Heart right ventricle (tissue), 16 donors: ENCODE measurements around the gene KLF2. TPM values are rescaled to one million over a fixed set of nuclear protein-coding genes. Genes with fewer than 3 reads are reported as not detected.

Experiments
- ATAC-seq, 8 donors: fragments of 200-7000 bp; cut with Tn5 transposase; one replicate each; pipeline ENCODE4 v1.9.1; 2020; ENCODE audit warnings: mild to moderate bottlenecking in 8 of 8, moderate library complexity in 8 of 8, moderate number of reproducible peaks in 1 of 8
- DNase-seq, 2 donors: peaks; one replicate each; pipeline ENCODE4 v3.0.0-alpha.2; 2020
- H3K27ac ChIP-seq, 10 donors: fragments of 200-600 bp; sonication (generic) in 2 of 10; one replicate each; pipeline versions ENCODE4 v1.5.0 to v1.8.0; 2020 to 2022; ENCODE audit warnings: mild to moderate bottlenecking in 3 of 10
- H3K27me3 ChIP-seq, 7 donors: fragments of 200-600 bp; one replicate each; pipeline ENCODE4 v1.8.0; 2021 to 2022; ENCODE audit warnings: mild to moderate bottlenecking in 2 of 7
- H3K36me3 ChIP-seq, 9 donors: fragments of 200-600 bp; sonication (generic) in 1 of 9; one replicate each; pipeline versions ENCODE4 v1.5.0 to v1.8.0; 2020 to 2022; ENCODE audit warnings: mild to moderate bottlenecking in 2 of 9
- H3K4me1 ChIP-seq, 9 donors: fragments of 200-600 bp; sonication (generic) in 1 of 9; one replicate each; pipeline versions ENCODE4 v1.5.0 to v1.8.0; 2020 to 2022; ENCODE audit warnings: mild to moderate bottlenecking in 4 of 9
- H3K4me3 ChIP-seq, 10 donors: fragments of 200-600 bp; sonication (generic) in 2 of 10; one replicate each; pipeline versions ENCODE4 v1.5.0 to v1.8.0; 2020 to 2022; ENCODE audit warnings: mild to moderate bottlenecking in 7 of 10, moderate library complexity in 2 of 10
- H3K9me3 ChIP-seq, 11 donors: fragments of 200-600 bp in 10 of 11; sonication (generic) in 2 of 11; one replicate each; pipeline versions ENCODE4 v1.5.0 to v1.8.0; 2013 to 2022; ENCODE audit warnings: mild to moderate bottlenecking in 2 of 11, control low read depth in 1 of 11, moderate library complexity in 1 of 11
- WGBS, 2 donors: extraction: QIAGEN DNeasy Blood & Tissue Kit; methylation state at CpG; one replicate each; pipeline ENCODE4 v1.1.7; 2013; ENCODE audit warnings: inconsistent platforms in 1 of 2; 5-methylcytosine and 5-hydroxymethylcytosine counted together
- intact Hi-C, 10 donors: fragments of 100-400 bp; cut with DNase I; formaldehyde crosslinking; loops; one replicate each; pipeline versions ENCODE4 v1.11.1 to v1.14.2; 2022
- polyA plus RNA-seq, 2 donors: library from polyadenylated mRNA; stranded (reverse); fragments of 200-250 nt; gene quantifications; one replicate each; pipeline ENCODE4 v1.2.3, GENCODE V29; 2013
- total RNA-seq, 10 donors: library from RNA; stranded (reverse); fragmentation: NEBNext Ultra II Directional in 3 of 10; extraction: Animal tissue kit (Norgen Biotek cat#: 25700) in 3 of 10; gene quantifications; one replicate each; pipeline versions ENCODE4 v1.2.1 to v1.2.4, GENCODE V29; 2021 to 2023
- TF ChIP-seq, protein P1 (sequence below), 9 donors: fragments of 200-600 bp; sonication (generic) in 2 of 9; IDR thresholded peaks; one replicate each; pipeline versions ENCODE4 v1.5.0 to v1.8.0; 2021 to 2022; ENCODE audit warnings: antibody characterized with exemption in 9 of 9, mild to moderate bottlenecking in 5 of 9, moderate library complexity in 1 of 9
- donor health status: Arrhythmogenic right ventricular cardiomyopathy.
- donor health status: ischemic (EF 13 %, LVEDD 7.1; RV severe dilation, severe dysfunction).
- donor health status: healthy with polysubstance abuse.
- donor health status: DM: no; HTN: yes; CAD: no.
- donor health status: DM: no; HTN: no; CAD: no.
- donor health status: ischemic (EF 25% LVEDD 6.9; RV normal size, moderate dysfunction).
- donor health status: ischemic (EF 25% LVEDD 5.7; RV mildly dilated, moderate dysfunction).
- donor health status: healthy.
- donor health status: DM: yes; HTN: yes; CAD: no.
- donor health status: Ischemic cardiomyopathy.
- donor health status: ischemic (EF 35%, LVEDD 5.7; RV mildly dilated, moderate dysfunction).
- donor health status: nonischemic (EF 11% LVEDD 7.7; RV severe dilation, severe dysfunction).
- donor health status: DM: yes; HTN: yes; CAD: no.
- donor health status: PGD.
- donor health status: ischemic (EF 29% LVEDD 5.4; RV normal size, mild dysfunction).
- donor health status: nonischemic (EF 23%, LVEDD 6.1; RV moderate dilation, normal function).

KLF2 gene
- total and polyA plus RNA-seq, 12 donors = 22.4 to 76.2 (median 50.4) TPM

DNA sequence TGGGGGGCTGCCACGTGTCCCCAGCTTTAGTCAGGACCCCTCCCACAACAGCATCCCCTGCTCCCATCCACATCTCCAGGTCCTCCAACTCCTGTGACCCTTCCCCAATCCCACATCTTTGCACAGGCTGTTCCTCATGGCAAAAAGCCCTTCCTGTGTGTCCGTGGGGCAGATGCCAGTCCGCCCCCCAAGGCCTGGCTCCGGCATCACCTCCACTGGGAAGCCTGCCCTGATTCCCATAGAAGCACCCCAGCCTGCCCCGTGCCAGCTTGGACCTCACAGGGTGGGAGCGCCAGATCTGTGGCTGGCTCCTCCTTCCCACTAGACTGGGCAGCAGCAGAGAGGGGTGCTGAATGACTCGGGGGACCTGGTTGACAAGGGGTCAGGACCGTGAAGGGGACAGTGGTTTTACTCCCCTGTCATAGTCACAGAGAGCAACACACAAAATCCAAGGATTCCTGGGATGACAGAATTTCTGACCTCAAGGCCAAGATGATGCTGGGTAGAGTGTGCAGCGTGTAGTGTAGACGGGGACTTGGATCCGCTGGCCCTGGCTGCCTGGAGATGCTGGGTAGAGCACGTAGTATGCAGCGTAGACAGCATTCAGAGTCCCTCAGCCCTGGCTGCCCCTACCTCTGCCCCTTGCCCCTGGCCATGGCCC is 13.3 kb downstream of the KLF2 start:
- ATAC-seq = no peak
- TF ChIP-seq, protein P1, sequence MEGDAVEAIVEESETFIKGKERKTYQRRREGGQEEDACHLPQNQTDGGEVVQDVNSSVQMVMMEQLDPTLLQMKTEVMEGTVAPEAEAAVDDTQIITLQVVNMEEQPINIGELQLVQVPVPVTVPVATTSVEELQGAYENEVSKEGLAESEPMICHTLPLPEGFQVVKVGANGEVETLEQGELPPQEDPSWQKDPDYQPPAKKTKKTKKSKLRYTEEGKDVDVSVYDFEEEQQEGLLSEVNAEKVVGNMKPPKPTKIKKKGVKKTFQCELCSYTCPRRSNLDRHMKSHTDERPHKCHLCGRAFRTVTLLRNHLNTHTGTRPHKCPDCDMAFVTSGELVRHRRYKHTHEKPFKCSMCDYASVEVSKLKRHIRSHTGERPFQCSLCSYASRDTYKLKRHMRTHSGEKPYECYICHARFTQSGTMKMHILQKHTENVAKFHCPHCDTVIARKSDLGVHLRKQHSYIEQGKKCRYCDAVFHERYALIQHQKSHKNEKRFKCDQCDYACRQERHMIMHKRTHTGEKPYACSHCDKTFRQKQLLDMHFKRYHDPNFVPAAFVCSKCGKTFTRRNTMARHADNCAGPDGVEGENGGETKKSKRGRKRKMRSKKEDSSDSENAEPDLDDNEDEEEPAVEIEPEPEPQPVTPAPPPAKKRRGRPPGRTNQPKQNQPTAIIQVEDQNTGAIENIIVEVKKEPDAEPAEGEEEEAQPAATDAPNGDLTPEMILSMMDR (IDR thresholded peaks at IDR 0.05) = no peak
- H3K36me3 ChIP-seq = no peaks in the 10 kb centered on the region
- no peak for DNase-seq
- no peaks in the 10 kb centered on the region for H3K9me3 ChIP-seq
- H3K4me3 ChIP-seq = peak overlapping the region in 1 of 10 donors; percentile 19
- H3K4me1 ChIP-seq = peaks cover 16 to 63% (median 39%) of the 10 kb centered on the region in 9 donors
- intact Hi-C loops = loop anchor here in 1 of 10 donors (10.0 kb wide), 1 partner anchor 47 kb away; no protein-coding TSS in a partner anchor
- peak overlapping the region in 9 of 10 donors; percentile 25 to 95 (median 88) for H3K27ac ChIP-seq
- no peaks in the 10 kb centered on the region for H3K27me3 ChIP-seq
- 87 to 88% methylated on average over 13 of the region's 13 CpGs for WGBS, 2 donors

DNA sequence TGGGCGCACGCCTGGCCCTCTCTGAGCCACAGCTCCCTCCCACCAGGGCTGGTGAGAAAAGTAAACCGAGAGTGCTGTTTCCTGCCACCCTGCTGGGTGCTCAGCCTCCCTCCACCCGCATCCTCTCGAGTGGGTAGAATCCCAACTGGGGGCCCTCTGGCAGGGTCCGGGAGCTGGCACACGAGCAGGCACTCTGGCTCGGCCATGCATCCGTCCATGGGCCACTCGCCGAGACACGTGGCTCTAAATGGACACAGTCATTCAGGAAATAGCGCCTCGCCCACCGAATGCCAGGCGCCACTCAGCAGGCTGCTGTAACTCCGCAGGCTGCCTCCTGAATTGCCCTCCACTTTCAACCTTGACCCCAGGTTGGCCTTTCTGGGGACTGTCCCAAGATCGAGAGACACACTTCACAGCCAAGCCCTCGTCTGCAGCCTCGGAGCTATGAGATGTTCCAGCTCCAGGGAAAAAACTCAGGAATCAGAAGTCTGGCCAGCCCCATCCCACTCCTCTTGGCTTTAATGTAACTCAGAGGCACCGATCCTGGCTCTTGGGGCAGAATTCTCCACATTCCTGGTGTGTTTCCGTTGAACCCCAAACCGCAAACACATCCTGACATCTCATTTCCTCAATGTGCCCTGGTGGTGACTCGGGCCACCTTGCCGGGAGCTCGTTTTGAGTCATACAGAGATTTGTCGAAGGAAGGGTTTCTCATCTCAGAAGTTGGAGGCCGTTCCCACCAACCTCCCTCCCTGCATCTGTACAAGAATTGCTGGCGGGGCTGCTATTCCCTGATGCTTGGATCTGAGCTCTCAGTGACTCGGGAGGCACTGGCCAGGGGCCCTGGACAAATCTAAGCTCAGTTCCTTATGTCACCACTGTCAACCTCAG is 14.1 kb downstream of the KLF2 start:
- peak overlapping the region in 1 of 10 donors; percentile 19 for H3K4me3 ChIP-seq
- no peaks in the 10 kb centered on the region for H3K9me3 ChIP-seq
- intact Hi-C loops = loop anchor here in 1 of 10 donors (10.0 kb wide), 1 partner anchor 46 kb away; no protein-coding TSS in a partner anchor
- no peaks in the 10 kb centered on the region for H3K27me3 ChIP-seq
- peaks cover 16 to 70% (median 46%) of the 10 kb centered on the region in 9 donors for H3K4me1 ChIP-seq
- no peak for DNase-seq
- TF ChIP-seq, protein P1 (IDR thresholded peaks at IDR 0.05) = peak in 3 of 9 donors; percentile 9 to 13 (median 9)
- no peaks in the 10 kb centered on the region for H3K36me3 ChIP-seq
- ATAC-seq = peak; percentile 15 to 56 (median 30)
- peak overlapping the region in 9 of 10 donors; percentile 25 to 95 (median 88) for H3K27ac ChIP-seq
- WGBS, 2 donors = 25 to 33% methylated on average over 30 of the region's 30 CpGs

DNA sequence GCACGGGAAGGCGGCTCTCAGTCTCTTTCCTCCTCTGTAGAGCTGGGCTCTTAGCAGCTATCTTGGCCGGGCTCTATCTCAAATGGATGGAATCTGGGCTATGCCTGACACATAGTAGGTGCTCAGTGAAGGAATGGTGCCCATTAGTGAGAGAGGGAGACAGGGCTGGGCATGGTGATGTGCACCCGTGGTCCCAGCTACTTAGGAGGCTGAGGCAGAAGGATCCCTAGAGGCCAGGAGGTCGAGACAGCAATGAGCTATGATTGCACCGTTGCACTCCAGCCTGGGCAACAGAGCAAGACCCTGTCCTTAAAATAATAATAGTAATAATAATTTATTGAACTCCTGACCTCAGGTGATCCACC is 14.7 kb downstream of the KLF2 start:
- intact Hi-C loops = loop anchor here in 1 of 10 donors (10.0 kb wide), 1 partner anchor 45 kb away; no protein-coding TSS in a partner anchor
- no peak overlapping the region for H3K4me3 ChIP-seq
- WGBS, 2 donors = 60 to 68% methylated on average over 6 of the region's 6 CpGs
- no peaks in the 10 kb centered on the region for H3K9me3 ChIP-seq
- H3K4me1 ChIP-seq = peaks cover 16 to 66% (median 46%) of the 10 kb centered on the region in 9 donors
- no peak for DNase-seq
- H3K36me3 ChIP-seq = no peaks in the 10 kb centered on the region
- no peaks in the 10 kb centered on the region for H3K27me3 ChIP-seq
- H3K27ac ChIP-seq = peak overlapping the region in 9 of 10 donors; percentile 20 to 95 (median 88)
- ATAC-seq = no peak
- TF ChIP-seq, protein P1 (IDR thresholded peaks at IDR 0.05) = no peak

DNA sequence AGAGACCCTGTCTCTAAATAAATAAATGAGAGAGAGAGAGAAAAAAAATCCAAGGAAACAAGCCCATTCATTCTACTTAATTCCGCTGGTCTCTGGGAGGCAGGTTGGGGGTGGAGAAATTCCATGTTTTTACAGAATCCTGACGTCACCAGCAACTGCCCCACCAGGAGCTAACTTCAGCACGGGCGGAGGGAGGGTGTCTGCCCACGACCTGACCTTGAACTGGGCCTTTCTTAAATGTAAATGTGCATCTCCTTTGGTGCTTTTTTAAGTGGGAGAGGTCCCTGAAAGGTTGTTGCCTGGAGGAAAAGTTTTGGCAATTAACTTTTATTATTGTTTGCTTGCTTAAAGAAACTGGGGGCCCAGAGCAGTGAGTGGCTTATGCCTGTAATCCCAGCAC is 15.5 kb downstream of the KLF2 start:
- H3K4me3 ChIP-seq = no peak overlapping the region
- no peak for DNase-seq
- intact Hi-C loops = no loop called here
- H3K9me3 ChIP-seq = no peaks in the 10 kb centered on the region
- peaks cover 16 to 67% (median 50%) of the 10 kb centered on the region in 9 donors for H3K4me1 ChIP-seq
- TF ChIP-seq, protein P1 (IDR thresholded peaks at IDR 0.05) = no peak
- ATAC-seq = no peak
- H3K27ac ChIP-seq = peak overlapping the region in 8 of 10 donors; percentile 20 to 95 (median 89)
- WGBS, 2 donors = 44 to 68% methylated on average over 5 of the region's 5 CpGs
- no peaks in the 10 kb centered on the region for H3K36me3 ChIP-seq
- no peaks in the 10 kb centered on the region for H3K27me3 ChIP-seq
